Left lung (tissue), 10 donors: ENCODE results near the gene CAPN11. TPM values are rescaled to one million over a fixed set of nuclear protein-coding genes. Genes with fewer than 3 reads are reported as not detected.
A peak's percentile ranks its signal among the peaks of the same experiment; 100 is the strongest.

Source experiments
- ATAC-seq: fragments of 200-7000 bp; cut with Tn5 transposase; one replicate; pipeline ENCODE4 v1.9.1; 2020; ENCODE audit warnings: moderate library complexity
- DNase-seq, 4 donors: peaks; one replicate each; pipeline ENCODE4 v3.0.0-alpha.2; 2013 to 2020
- H3K27ac ChIP-seq, 2 donors: fragments of 200-600 bp; sonication (generic) in 1 of 2; one replicate each; pipeline versions ENCODE4 v1.5.0 to v1.8.0; 2020 to 2021
- H3K27me3 ChIP-seq, 2 donors: fragments of 200-600 bp; sonication (generic) in 1 of 2; one replicate each; pipeline versions ENCODE4 v1.5.0 to v1.8.0; 2020 to 2021
- H3K36me3 ChIP-seq, 2 donors: fragments of 200-600 bp; sonication (generic) in 1 of 2; one replicate each; pipeline versions ENCODE4 v1.5.0 to v1.8.0; 2020 to 2021
- H3K4me1 ChIP-seq, 2 donors: fragments of 200-600 bp; one replicate each; pipeline ENCODE4 v1.8.0; 2021
- H3K4me3 ChIP-seq, 2 donors: fragments of 200-600 bp; sonication (generic) in 1 of 2; one replicate each; pipeline versions ENCODE4 v1.5.0 to v1.8.0; 2020 to 2021; ENCODE audit warnings: mild to moderate bottlenecking in 1 of 2
- H3K9me3 ChIP-seq, 2 donors: fragments of 200-600 bp; sonication (generic) in 1 of 2; one replicate each; pipeline versions ENCODE4 v1.5.0 to v1.8.0; 2020 to 2021
- CTCF ChIP-seq, 2 donors: fragments of 200-600 bp; sonication (generic) in 1 of 2; IDR thresholded peaks; one replicate each; pipeline versions ENCODE4 v1.5.0 to v1.8.0; 2021; ENCODE audit warnings: antibody characterized with exemption in 2 of 2
- intact Hi-C, 2 donors: fragments of 100-400 bp; cut with DNase I; formaldehyde crosslinking; loops; one replicate each; pipeline versions ENCODE4 v1.11.2 to v1.14.2; 2022
- polyA plus RNA-seq, 6 donors: library from polyadenylated mRNA; unstranded; fragments of 120-200 nt; gene quantifications; one replicate each; pipeline ENCODE4 v1.2.1, GENCODE V29; 2013; ENCODE audit not compliant: insufficient read length in 6 of 6
- total RNA-seq, 2 donors: library from RNA; stranded (reverse); fragmentation: NEBNext Ultra II Directional; extraction: Animal tissue kit (Norgen Biotek cat#: 25700); gene quantifications; one replicate each; pipeline ENCODE4 v1.2.1, GENCODE V29; 2021
- donor health status: DM: no; HTN: yes; CAD: no.
- donor health status: DM: no; HTN: no; CAD: no.

Gene CAPN11
- total and polyA plus RNA-seq, 8 donors: 0.10 to 0.29 (median 0.23) TPM; not detected in 1

- Histone ChIP-seq H3K4me1 (peaks cover 10 to 47% of the 10 kb centered on the region in 2 donors), H3K27ac (peak overlapping the region in 1 of 2 donors; percentile 54), H3K36me3 (peaks cover 0 to 26% of the 10 kb centered on the region in 2 donors), H3K27me3 (no peaks in the 10 kb centered on the region), H3K4me3 (no peak overlapping the region), H3K9me3 (no peaks in the 10 kb centered on the region)
- peak in 1 of 4 donors; percentile 64 for DNase-seq
- intact Hi-C loops: no loop called here
- ATAC-seq: no peak
- TF ChIP-seq CTCF (IDR thresholded peaks at IDR 0.05): no peak
Observed at GRCh38 chr6:44232676-44233566, 74.3 kb downstream of the CAPN11 start.

GRCh38 chr6:44233567-44234100 lies 75.0 kb downstream of the CAPN11 start:
- intact Hi-C loops: no loop called here
- no peak overlapping the region for H3K4me3 ChIP-seq
- H3K36me3 ChIP-seq: peaks cover 0 to 26% of the 10 kb centered on the region in 2 donors
- DNase-seq (peak in 1 of 4 donors; percentile 74), ATAC-seq (no peak)
- TF ChIP-seq CTCF (IDR thresholded peaks at IDR 0.05): no peak
- H3K4me1 ChIP-seq: peaks cover 10 to 52% of the 10 kb centered on the region in 2 donors
- H3K27me3 ChIP-seq: no peaks in the 10 kb centered on the region
- peak overlapping the region; percentile 54 to 63 for H3K27ac ChIP-seq
- H3K9me3 ChIP-seq: no peaks in the 10 kb centered on the region

Other genes with a start within 250 kb of the CAPN11 start
- gene MRPL14, start 31.4 kb upstream of the CAPN11 start, total RNA-seq: 100 to 1,000 TPM in 1 of 2 donors, 10 to 100 TPM in 1; 85.5 to 100 TPM
- 10 to 100 TPM; 29.8 to 41.4 (median 36.2) TPM for gene MRPL14, start 31.4 kb upstream of the CAPN11 start, polyA plus RNA-seq
- gene TMEM63B, start 31.3 kb upstream of the CAPN11 start, total RNA-seq: 100 to 1,000 TPM in 1 of 2 donors, 10 to 100 TPM in 1; 79.9 to 186 TPM
- gene TMEM63B, start 31.3 kb upstream of the CAPN11 start, polyA plus RNA-seq: 10 to 100 TPM; 29.8 to 36.4 (median 31.7) TPM
- gene MYMX, start 58.1 kb downstream of the CAPN11 start, total RNA-seq: under 1 TPM in 1 of 2 donors, not detected in 1; 0.34 TPM
- gene MYMX, start 58.1 kb downstream of the CAPN11 start, polyA plus RNA-seq: under 1 TPM in 5 of 6 donors, not detected in 1; 0.21 to 0.79 (median 0.32) TPM
- 10 to 100 TPM; 46.8 to 48.2 TPM for gene SLC29A1, start 64.8 kb downstream of the CAPN11 start, total RNA-seq
- gene SLC29A1, start 64.8 kb downstream of the CAPN11 start, polyA plus RNA-seq: 10 to 100 TPM; 22.4 to 31.9 (median 26.6) TPM
- 100 to 1,000 TPM; 726 to 810 TPM for gene HSP90AB1, start 88.3 kb downstream of the CAPN11 start, total RNA-seq
- gene HSP90AB1, start 88.3 kb downstream of the CAPN11 start, polyA plus RNA-seq: 1,000 to 10,000 TPM; 1,163 to 1,444 (median 1,283) TPM
- 10 to 100 TPM; 43.7 to 50.0 TPM for gene SLC35B2, start 98.7 kb downstream of the CAPN11 start, total RNA-seq
- 10 to 100 TPM; 38.7 to 50.3 (median 43.0) TPM for gene SLC35B2, start 98.7 kb downstream of the CAPN11 start, polyA plus RNA-seq
- gene NFKBIE, start 106.7 kb downstream of the CAPN11 start, total RNA-seq: 10 to 100 TPM; 12.1 to 19.3 TPM
- 1 to 10 TPM; 7.5 to 9.2 (median 8.7) TPM for gene NFKBIE, start 106.7 kb downstream of the CAPN11 start, polyA plus RNA-seq
- gene TMEM151B, start 111.6 kb downstream of the CAPN11 start, total RNA-seq: not detected
- gene TMEM151B, start 111.6 kb downstream of the CAPN11 start, polyA plus RNA-seq: 1 to 10 TPM in 1 of 6 donors, under 1 TPM in 5; 0.70 to 1.2 (median 0.87) TPM
- gene AARS2, start 154.5 kb downstream of the CAPN11 start, total RNA-seq: 10 to 100 TPM; 10.8 to 13.5 TPM
- 10 to 100 TPM; 15.8 to 18.8 (median 16.7) TPM for gene AARS2, start 154.5 kb downstream of the CAPN11 start, polyA plus RNA-seq
- gene SPATS1, start 183.8 kb downstream of the CAPN11 start, total RNA-seq: under 1 TPM in 1 of 2 donors, not detected in 1; 0.45 TPM
- gene SPATS1, start 183.8 kb downstream of the CAPN11 start, polyA plus RNA-seq: 1 to 10 TPM in 1 of 6 donors, under 1 TPM in 4, not detected in 1; 0.31 to 1.2 (median 0.38) TPM
- gene CDC5L, start 228.9 kb downstream of the CAPN11 start, total RNA-seq: 10 to 100 TPM; 16.5 to 17.3 TPM
- 10 to 100 TPM; 34.6 to 38.0 (median 36.7) TPM for gene CDC5L, start 228.9 kb downstream of the CAPN11 start, polyA plus RNA-seq